GM12878 (cell line): ENCODE data around the gene CFAP47. TPM values are rescaled to one million over a fixed set of nuclear protein-coding genes. Genes with fewer than 3 reads are reported as not detected.

Source experiments
- CUX1 ChIP-seq: IDR thresholded peaks from 2 replicates; pipeline ENCODE4 v1.6.1; 2012; ENCODE audit warnings: improper control_type of control experiment, low read depth, low read length; ENCODE audit not compliant: insufficient replicate concordance
- DPF2 ChIP-seq: fragments of 450-650 bp; IDR thresholded peaks from 2 replicates; pipeline ENCODE4 v1.6.1; 2017; ENCODE audit warnings: mild to moderate bottlenecking
- ELK1 ChIP-seq: IDR thresholded peaks from 2 replicates; pipeline ENCODE4 v1.6.1; 2012; ENCODE audit warnings: low read depth, low read length, improper control_type of control experiment
- NFIC ChIP-seq: IDR thresholded peaks from 2 replicates; pipeline ENCODE4 v1.6.1; 2012; ENCODE audit warnings: low read depth, mild to moderate bottlenecking, inconsistent platforms, low read length, moderate library complexity
- PAX8 ChIP-seq: fragments of 450-650 bp; IDR thresholded peaks from 2 replicates; pipeline ENCODE4 v1.6.1; 2017; ENCODE audit warnings: mild to moderate bottlenecking, moderate library complexity
- POU2F2 ChIP-seq: IDR thresholded peaks from 3 replicates; pipeline ENCODE4 v1.6.1; 2011; ENCODE audit warnings: low read depth, mild to moderate bottlenecking, low read length, borderline replicate concordance
- SUPT20H ChIP-seq: IDR thresholded peaks from 2 replicates; pipeline ENCODE4 v1.6.1; 2011; ENCODE audit warnings: low read depth, mild to moderate bottlenecking, low read length, moderate library complexity, borderline replicate concordance; ENCODE audit not compliant: control insufficient read depth
- ZNF274 ChIP-seq: IDR thresholded peaks from one replicate; pipeline ENCODE4 v1.8.0; 2011; ENCODE audit not compliant: insufficient read length, insufficient read depth
- polyA plus RNA-seq, 11 experiments: library from polyadenylated mRNA; depleted of rRNA in 4 of 11; unstranded in 6 of 11; stranded (reverse) in 5 of 11; fragments of >200 nt; fragmentation: Nextera tagmentation in 4 of 11; fragmentation: Illumina TruSeq in 1 of 11; extraction: Ambion mirVana in 4 of 11; extraction: Trizol in 1 of 11; gene quantifications; 1 replicate in 1 of 11; 2 replicates in 10 of 11; pipeline versions ENCODE4 v1.2.1 to v1.2.3, GENCODE V29; 2011 to 2016; ENCODE audit warnings: inconsistent platforms in 2 of 11, missing spikeins in 2 of 11, low read depth in 1 of 11
- total RNA-seq, 4 experiments: library from RNA; depleted of rRNA in 3 of 4; stranded (reverse); fragments of >200 nt in 3 of 4; fragmentation: Illumina TruSeq in 1 of 4; extraction: Trizol in 1 of 4; gene quantifications; 2 replicates each; pipeline versions ENCODE4 v1.2.1 to v1.2.3, GENCODE V29; 2013 to 2021

Gene CFAP47
- total and polyA plus RNA-seq, 10 of the 15 experiments (the other 5 are each of a cell fraction or from before 2014, with no cell fraction given) = 0.02 to 0.88 (median 0.06) TPM; not detected in 3

- TF ChIP-seq CUX1 (no peak), SUPT20H (no peak), ZNF274 (no peak), NFIC (no peak), PAX8 (no peak), POU2F2 (no peak), ELK1 (no peak), DPF2 (no peak)
- TF ChIP-seq, all 136 proteins: peak for 0
These were observed 295.4 kb downstream of the CFAP47 start (continued) for GRCh38 chrX:36214924-36215323.
